Naive thymus-derived CD8-positive, alpha-beta T cell (primary cell): ENCODE results near the gene KIF6. TPM values are rescaled to one million over a fixed set of nuclear protein-coding genes. Genes with fewer than 3 reads are reported as not detected.
"Not testable (repeated sequence)": the region's sequence is repeated elsewhere in the genome, so short reads cannot be mapped to it uniquely, and the experiment has no call there.

Experiments used
- ATAC-seq, 2 donors: fragments of 150-1000 bp; cut with Tn5 transposase in 1 of 2; sonication (Bioruptor Pico), chemical (Tn5 transposase) in 1 of 2; 1 replicate in 1 of 2; 2 replicates in 1 of 2; pipeline ENCODE4 v1.10.0; 2021; ENCODE audit warnings: mild to moderate bottlenecking in 2 of 2, moderate library complexity in 2 of 2
- POLR2A ChIA-PET: fragments of 350-600 bp; sonication (Branson Sonifier 250); formaldehyde crosslinking; loops from one replicate; lab custom pipeline; 2021; ENCODE audit warnings: antibody characterized with exemption; lab: Charles Lee
- DNase-seq, 10 donors: peaks; one replicate each; pipeline versions ENCODE4 v3.0.0 to v3.0.0-alpha.2; 2020 to 2022
- H3K27ac Mint-ChIP-seq, 10 donors: one replicate each; pipeline ENCODE4 v1.8.0; 2020 to 2022; ENCODE audit warnings: mild to moderate bottlenecking in 10 of 10, mixed read lengths in 10 of 10, moderate library complexity in 4 of 10, inconsistent platforms in 1 of 10
- H3K27me3 Mint-ChIP-seq, 5 donors: one replicate each; pipeline ENCODE4 v1.8.0; 2021 to 2022; ENCODE audit warnings: mixed read lengths in 5 of 5
- H3K36me3 Mint-ChIP-seq, 3 donors: one replicate each; pipeline ENCODE4 v1.8.0; 2020 to 2022; ENCODE audit warnings: mixed read lengths in 3 of 3, mild to moderate bottlenecking in 2 of 3, inconsistent platforms in 1 of 3
- H3K4me1 Mint-ChIP-seq, 4 donors: one replicate each; pipeline ENCODE4 v1.8.0; 2021 to 2022; ENCODE audit warnings: mixed read lengths in 4 of 4
- H3K4me3 Mint-ChIP-seq, 10 donors: one replicate each; pipeline ENCODE4 v1.8.0; 2020 to 2022; ENCODE audit warnings: mild to moderate bottlenecking in 10 of 10, mixed read lengths in 10 of 10, moderate library complexity in 6 of 10, inconsistent platforms in 1 of 10
- H3K9me3 Mint-ChIP-seq, 9 donors: one replicate each; pipeline ENCODE4 v1.8.0; 2020 to 2022; ENCODE audit warnings: mixed read lengths in 9 of 9, mild to moderate bottlenecking in 3 of 9, inconsistent platforms in 1 of 9, moderate library complexity in 1 of 9
- polyA plus RNA-seq, 3 donors: library from polyadenylated mRNA; unstranded; fragments of 300-500 nt; fragmentation: Illumina TruSeq; gene quantifications; one replicate each; pipeline ENCODE4 v1.2.3, GENCODE V29; 2021
- total RNA-seq, 8 experiments: library from RNA in 2 of 8; stranded (reverse) in 2 of 8; gene quantifications; one replicate each; pipeline ENCODE4 v1.2.3 and lab custom pipeline; 2021 to 2026

KIF6 gene
- total and polyA plus RNA-seq, 5 experiments from 2014 or later: 0.39 TPM; not detected in 4

DNA sequence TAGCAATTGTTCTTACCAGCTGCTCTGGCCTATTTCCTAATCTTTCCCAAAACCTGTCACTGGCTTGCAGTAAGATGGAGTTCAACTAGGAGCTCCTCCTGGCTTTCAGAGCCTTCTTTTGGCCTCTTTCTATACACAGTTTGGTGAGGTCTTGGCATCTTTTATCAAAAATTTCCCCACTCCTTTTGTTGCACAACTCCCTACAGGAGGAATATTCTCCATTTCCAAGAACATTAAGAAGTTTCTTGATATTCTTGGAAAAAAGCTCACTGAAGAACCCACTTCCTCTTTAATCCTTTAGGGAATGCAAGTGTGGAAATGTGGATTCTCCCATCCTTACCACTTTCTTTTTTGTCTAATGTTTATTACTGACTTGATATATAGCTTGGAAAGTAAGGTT lies 231.4 kb downstream of the KIF6 start:
- Mint-ChIP-seq H3K36me3 (no peaks in the 10 kb centered on the region), H3K4me3 (no peak overlapping the region), H3K4me1 (peaks cover 0 to 2% (median 0%) of the 10 kb centered on the region in 4 donors), H3K27ac (no peak overlapping the region), H3K27me3 (peaks cover 16 to 61% (median 25%) of the 10 kb centered on the region in 5 donors), H3K9me3 (peaks cover 0 to 2% (median 0%) of the 10 kb centered on the region in 9 donors)
- no peak for ATAC-seq
- POLR2A ChIA-PET: no interaction called here
- no peak for DNase-seq

DNA sequence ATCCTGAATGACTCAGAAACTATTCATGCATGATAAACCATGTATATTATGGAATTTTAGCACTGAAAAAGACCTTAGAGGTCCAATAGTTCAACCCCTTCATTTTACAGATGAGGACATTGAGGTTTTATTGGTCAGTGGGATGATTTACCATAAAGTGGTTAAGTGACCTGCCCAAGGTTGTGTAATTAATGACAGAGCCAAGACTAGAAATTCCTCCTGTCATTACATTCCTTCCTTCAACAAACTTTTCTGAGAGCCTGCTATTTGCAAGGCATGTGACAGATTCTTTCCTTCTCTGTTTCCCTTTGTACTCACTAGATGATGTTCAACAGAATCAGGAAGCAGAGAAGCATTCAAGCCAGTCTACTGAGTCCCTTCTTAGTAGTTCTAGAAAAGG lies 232.0 kb downstream of the KIF6 start:
- ATAC-seq (no peak), DNase-seq (no peak)
- H3K27me3 Mint-ChIP-seq: peaks cover 16 to 55% (median 23%) of the 10 kb centered on the region in 5 donors
- H3K36me3 Mint-ChIP-seq: no peaks in the 10 kb centered on the region
- no peak overlapping the region for H3K27ac Mint-ChIP-seq
- peaks cover 0 to 2% (median 0%) of the 10 kb centered on the region in 4 donors for H3K4me1 Mint-ChIP-seq
- POLR2A ChIA-PET: no interaction called here
- no peak overlapping the region for H3K4me3 Mint-ChIP-seq
- H3K9me3 Mint-ChIP-seq: peaks cover 0 to 2% (median 0%) of the 10 kb centered on the region in 9 donors

DNA sequence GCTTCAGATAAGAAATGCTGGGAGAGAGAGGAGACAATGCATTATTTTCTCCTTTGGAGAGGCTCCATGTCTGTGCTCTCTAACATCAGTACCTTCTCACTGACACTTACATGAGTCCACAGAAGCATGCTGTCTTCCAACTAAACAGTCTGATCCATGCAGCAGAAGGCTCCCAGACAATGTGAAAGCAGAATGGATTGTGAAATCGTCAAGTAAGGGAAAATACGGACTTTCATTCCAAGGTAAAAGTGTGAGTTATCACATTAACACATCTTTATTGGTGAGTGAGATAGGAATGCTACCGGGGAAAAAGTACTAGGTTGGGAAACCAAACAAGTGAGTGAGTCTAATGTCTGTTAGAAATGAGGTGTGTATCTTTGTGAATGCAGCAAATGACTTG lies 235.1 kb downstream of the KIF6 start:
- H3K27ac Mint-ChIP-seq: no peak overlapping the region
- POLR2A ChIA-PET: no interaction called here
- DNase-seq (no peak), ATAC-seq (no peak)
- no peaks in the 10 kb centered on the region for H3K9me3 Mint-ChIP-seq
- no peak overlapping the region for H3K4me3 Mint-ChIP-seq
- no peaks in the 10 kb centered on the region for H3K36me3 Mint-ChIP-seq
- H3K27me3 Mint-ChIP-seq: peaks cover 1 to 31% (median 9%) of the 10 kb centered on the region in 5 donors
- no peaks in the 10 kb centered on the region for H3K4me1 Mint-ChIP-seq

DNA sequence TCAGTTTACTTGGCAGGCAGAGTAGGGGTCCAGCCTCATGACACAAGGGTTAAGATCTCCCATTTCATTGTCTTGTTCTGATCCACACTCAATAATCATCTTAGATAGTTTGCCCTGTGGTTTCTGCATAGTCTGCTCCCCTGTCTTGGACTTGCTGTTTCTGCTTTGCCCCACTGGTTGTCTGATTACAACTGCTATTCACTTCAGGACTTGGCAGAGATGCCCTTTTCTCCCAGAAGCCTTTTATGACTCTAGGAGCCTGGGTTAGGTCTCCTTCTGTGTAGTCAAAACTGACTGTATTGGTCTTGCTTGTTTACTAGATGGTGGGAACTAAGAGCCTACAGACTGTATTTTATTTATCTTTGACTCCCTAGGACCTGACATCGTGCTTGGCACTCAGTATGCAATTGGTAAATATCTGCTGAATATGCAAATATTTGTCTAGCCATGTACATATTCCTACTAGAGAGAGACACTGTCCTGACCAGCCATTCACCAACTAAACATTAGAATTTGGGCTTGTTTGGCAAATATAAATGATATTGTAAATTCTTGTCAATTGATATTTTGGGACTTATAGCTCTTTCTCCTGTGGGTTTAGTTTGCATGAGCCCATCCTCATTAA lies 236.8 kb downstream of the KIF6 start:
- Mint-ChIP-seq H3K36me3 (no peaks in the 10 kb centered on the region), H3K4me1 (no peaks in the 10 kb centered on the region), H3K9me3 (no peaks in the 10 kb centered on the region), H3K27ac (no peak overlapping the region), H3K4me3 (no peak overlapping the region), H3K27me3 (peaks cover 9 to 27% (median 13%) of the 10 kb centered on the region in 5 donors)
- no peak for DNase-seq
- ATAC-seq: no peak
- POLR2A ChIA-PET: no interaction called here

DNA sequence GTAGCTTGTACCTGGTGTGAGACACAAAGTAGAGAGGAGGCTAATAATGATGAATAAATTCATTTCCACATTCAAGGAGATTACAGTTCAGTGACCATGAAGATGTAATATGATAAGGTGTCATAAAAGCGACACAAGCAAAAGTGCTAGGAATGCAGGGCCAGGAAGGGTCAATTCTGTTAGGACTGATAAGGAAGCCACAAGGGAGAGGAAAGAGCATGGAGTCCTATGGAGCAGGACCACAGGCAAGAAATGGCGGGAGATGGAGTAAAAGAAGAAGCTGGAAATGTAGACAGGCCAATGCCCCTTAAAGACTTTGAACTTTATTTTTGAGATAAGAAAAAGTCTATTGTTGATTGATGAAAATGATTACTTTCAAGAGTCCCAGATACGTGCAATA lies 240.9 kb downstream of the KIF6 start:
- no peak for DNase-seq
- H3K9me3 Mint-ChIP-seq: peaks cover 0 to 8% (median 0%) of the 10 kb centered on the region in 9 donors
- H3K4me3 Mint-ChIP-seq: no peak overlapping the region
- no peak overlapping the region for H3K27ac Mint-ChIP-seq
- no peaks in the 10 kb centered on the region for H3K4me1 Mint-ChIP-seq
- POLR2A ChIA-PET: no interaction called here
- no peaks in the 10 kb centered on the region for H3K36me3 Mint-ChIP-seq
- ATAC-seq: no peak
- H3K27me3 Mint-ChIP-seq: peaks cover 14 to 23% (median 18%) of the 10 kb centered on the region in 5 donors

DNA sequence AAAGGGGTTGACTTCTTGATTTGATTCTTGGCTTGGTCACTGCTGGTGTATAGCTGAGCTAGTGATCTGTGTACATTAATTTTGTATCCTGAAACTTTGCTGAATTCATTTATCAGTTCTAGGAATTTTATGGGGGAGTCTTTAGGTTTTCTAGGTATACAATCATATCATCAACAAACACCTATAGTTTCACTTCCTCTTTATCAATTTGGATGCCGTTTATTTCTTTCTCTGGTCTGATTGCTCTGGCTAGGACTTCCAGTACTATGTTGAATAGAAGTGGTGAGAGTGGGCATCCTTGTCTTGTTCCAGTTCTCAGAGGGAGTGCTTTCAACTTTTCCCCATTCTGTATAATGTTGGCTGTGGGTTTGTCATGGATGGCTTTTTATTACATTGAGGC lies 245.4 kb downstream of the KIF6 start:
- H3K4me3 Mint-ChIP-seq, POLR2A ChIA-PET: not testable (repeated sequence)

DNA sequence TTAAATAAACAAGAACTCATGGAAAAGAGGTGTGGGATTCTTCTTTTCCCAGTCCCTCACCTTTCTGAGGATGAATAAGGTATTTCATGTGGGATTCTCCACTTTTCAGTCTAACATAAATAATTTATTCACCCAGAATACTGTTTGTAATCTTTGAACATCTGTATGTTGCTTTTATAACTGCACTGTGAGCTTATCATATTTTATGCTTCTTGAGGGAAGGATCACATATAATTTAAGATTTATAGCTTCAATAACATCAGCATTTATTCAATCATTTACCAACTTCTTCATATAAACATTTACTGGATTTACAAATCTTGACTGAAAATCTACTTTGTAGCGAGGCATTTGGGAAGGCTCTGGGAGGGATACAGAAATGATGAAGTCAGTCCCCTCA lies 248.5 kb downstream of the KIF6 start:
- no peak for DNase-seq
- no peak for ATAC-seq
- H3K9me3 Mint-ChIP-seq: peaks cover 0 to 8% (median 0%) of the 10 kb centered on the region in 9 donors
- H3K27ac Mint-ChIP-seq: no peak overlapping the region
- H3K27me3 Mint-ChIP-seq: peaks cover 1 to 13% (median 4%) of the 10 kb centered on the region in 5 donors
- H3K4me3 Mint-ChIP-seq: no peak overlapping the region
- no peaks in the 10 kb centered on the region for H3K36me3 Mint-ChIP-seq
- POLR2A ChIA-PET: no interaction called here
- H3K4me1 Mint-ChIP-seq: peaks cover 0 to 10% (median 6%) of the 10 kb centered on the region in 4 donors

More for the DNA sequence above, 245.4 kb downstream of the KIF6 start:
- H3K27me3 Mint-ChIP-seq: peaks cover 12 to 21% (median 18%) of the 10 kb centered on the region in 5 donors
- H3K4me1 Mint-ChIP-seq, ATAC-seq, H3K9me3 Mint-ChIP-seq, DNase-seq, H3K36me3 Mint-ChIP-seq, H3K27ac Mint-ChIP-seq: not testable (repeated sequence)

DNA sequence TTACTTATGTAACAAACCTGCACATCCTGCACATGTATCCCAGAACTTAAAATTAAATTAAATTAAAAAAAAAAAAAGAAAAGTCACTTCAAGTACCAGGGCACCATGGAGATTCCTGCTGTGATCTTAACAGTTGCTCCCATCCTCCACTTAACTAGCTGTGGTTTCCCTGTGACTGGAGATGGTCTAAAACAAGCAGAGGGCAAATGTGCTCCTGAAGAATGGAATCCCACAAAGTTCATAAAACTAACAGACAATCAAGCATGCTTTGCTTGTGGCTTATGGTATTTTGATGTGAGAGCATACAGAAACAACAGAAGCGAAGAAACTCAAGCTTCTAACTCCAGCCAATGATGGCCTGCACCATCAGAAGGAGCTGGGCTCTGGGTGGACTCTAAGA lies 249.1 kb downstream of the KIF6 start:
- H3K9me3 Mint-ChIP-seq: peaks cover 0 to 8% (median 0%) of the 10 kb centered on the region in 9 donors
- DNase-seq (no peak), ATAC-seq (no peak)
- H3K4me1 Mint-ChIP-seq: peaks cover 0 to 10% (median 6%) of the 10 kb centered on the region in 4 donors
- H3K27me3 Mint-ChIP-seq: peaks cover 0 to 8% (median 0%) of the 10 kb centered on the region in 5 donors
- no peak overlapping the region for H3K27ac Mint-ChIP-seq
- H3K36me3 Mint-ChIP-seq: no peaks in the 10 kb centered on the region
- POLR2A ChIA-PET: no interaction called here
- no peak overlapping the region for H3K4me3 Mint-ChIP-seq

DNA sequence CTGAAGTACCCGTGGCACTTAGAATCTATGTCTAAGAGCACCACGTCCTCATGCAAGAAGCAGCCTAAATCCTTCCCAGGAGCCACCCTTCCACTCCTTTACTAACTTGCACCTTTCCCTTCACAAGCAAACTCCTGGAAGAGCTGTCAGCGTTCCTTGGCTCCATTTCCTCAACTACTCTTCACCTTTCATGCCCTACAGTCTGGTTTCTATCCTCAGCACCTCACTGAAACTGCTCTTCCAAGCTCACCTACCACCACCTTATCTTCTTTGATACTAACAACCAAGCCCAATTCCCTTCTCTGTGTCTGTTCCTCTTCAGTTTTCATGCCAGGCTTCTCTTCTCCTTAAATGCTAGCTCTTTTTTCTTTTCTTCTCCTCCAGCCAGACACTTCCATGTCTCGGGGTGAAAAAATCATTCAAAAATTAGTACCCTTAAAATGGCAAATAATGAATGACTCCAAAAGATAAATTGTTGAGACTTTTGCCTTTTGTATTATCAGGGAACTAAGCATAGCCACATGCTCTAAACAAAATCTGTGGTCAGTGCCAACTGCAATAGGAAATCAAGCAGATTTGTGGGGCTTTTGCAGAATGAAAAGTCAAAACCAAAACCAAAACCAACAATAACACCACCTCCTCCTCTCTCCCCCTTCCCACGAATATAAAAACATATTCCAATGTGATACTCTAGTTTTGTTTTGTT lies 253.1 kb downstream of the KIF6 start:
- peaks cover 0 to 10% (median 6%) of the 10 kb centered on the region in 4 donors for H3K4me1 Mint-ChIP-seq
- no peaks in the 10 kb centered on the region for H3K36me3 Mint-ChIP-seq
- POLR2A ChIA-PET: no interaction called here
- H3K4me3 Mint-ChIP-seq: peak overlapping the region in 1 of 10 donors; percentile 5
- H3K27me3 Mint-ChIP-seq: peaks cover 0 to 1% (median 0%) of the 10 kb centered on the region in 5 donors
- H3K27ac Mint-ChIP-seq: no peak overlapping the region
- H3K9me3 Mint-ChIP-seq: peaks cover 0 to 18% (median 7%) of the 10 kb centered on the region in 9 donors
- ATAC-seq (no peak), DNase-seq (no peak)

DNA sequence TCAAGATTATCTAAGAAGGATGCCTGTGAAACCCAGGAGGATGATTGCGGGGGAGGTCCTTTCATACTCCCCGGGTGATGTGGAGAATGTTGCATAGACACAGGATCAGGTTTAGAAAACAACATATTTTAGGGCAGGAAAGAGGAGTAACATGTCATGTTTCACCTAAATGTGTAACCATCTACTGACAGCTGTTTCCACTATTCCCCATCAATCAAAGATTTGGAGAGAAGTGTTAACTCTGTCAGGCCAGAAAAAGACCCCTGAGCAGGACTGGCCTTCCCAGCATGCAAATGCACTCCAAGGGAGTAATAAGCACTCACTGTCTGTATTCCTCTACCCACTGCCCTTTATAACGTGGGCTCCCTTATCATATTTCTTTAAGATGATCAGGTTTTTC lies 254.7 kb downstream of the KIF6 start:
- no peaks in the 10 kb centered on the region for H3K36me3 Mint-ChIP-seq
- DNase-seq (no peak), ATAC-seq (no peak)
- H3K4me1 Mint-ChIP-seq: peaks cover 2 to 10% (median 6%) of the 10 kb centered on the region in 4 donors
- POLR2A ChIA-PET: no interaction called here
- peaks cover 1 to 8% (median 7%) of the 10 kb centered on the region in 5 donors for H3K27me3 Mint-ChIP-seq
- no peak overlapping the region for H3K27ac Mint-ChIP-seq
- no peak overlapping the region for H3K4me3 Mint-ChIP-seq
- peaks cover 0 to 18% (median 7%) of the 10 kb centered on the region in 9 donors for H3K9me3 Mint-ChIP-seq

DNA sequence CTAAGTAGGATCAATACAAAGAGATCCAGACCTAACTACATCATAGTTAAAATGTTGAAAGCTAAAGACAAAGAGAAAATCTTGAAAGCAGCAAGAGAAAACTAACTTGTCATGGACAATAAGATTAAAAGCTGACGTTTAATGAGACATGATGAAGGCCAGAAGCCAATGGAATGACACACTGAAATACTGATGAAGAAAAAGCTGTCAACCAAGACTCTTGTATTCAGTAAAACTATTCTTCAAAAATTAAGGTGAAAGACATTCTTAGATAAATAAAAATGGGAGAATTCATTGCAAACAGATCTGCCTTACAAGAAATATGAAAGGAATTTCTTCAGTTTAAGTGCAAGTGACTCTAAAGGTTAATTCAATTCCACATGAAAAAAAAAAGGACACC lies 256.8 kb downstream of the KIF6 start:
- POLR2A ChIA-PET: no interaction called here
- H3K36me3 Mint-ChIP-seq: no peaks in the 10 kb centered on the region
- H3K27me3 Mint-ChIP-seq: peaks cover 4 to 24% (median 16%) of the 10 kb centered on the region in 5 donors
- DNase-seq (no peak), ATAC-seq (no peak)
- H3K27ac Mint-ChIP-seq: no peak overlapping the region
- H3K4me1 Mint-ChIP-seq: peaks cover 2 to 10% (median 6%) of the 10 kb centered on the region in 4 donors
- no peak overlapping the region for H3K4me3 Mint-ChIP-seq
- peaks cover 0 to 21% (median 7%) of the 10 kb centered on the region in 9 donors for H3K9me3 Mint-ChIP-seq

DNA sequence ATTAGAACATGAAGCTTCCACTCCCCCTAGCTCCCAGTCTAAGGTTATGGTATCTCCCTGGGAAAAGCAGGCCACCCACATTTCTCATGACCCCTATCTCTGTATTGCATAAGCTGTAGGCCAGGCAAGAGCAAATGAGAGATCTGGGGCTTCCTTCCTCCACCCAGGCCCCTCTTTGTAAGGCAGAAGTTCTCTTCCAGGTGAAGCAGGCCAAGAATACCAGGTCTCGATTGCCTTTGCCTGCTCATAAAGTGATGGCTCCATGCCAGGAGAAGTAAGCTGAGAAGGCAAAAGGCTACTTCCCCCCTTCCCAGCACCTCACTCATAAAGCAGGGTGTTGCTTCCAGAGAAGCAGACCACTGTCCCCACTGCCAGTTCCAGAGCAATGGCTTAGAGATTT lies 258.6 kb downstream of the KIF6 start:
- peaks cover 0 to 21% (median 7%) of the 10 kb centered on the region in 9 donors for H3K9me3 Mint-ChIP-seq
- no peaks in the 10 kb centered on the region for H3K36me3 Mint-ChIP-seq
- H3K27ac Mint-ChIP-seq: no peak overlapping the region
- DNase-seq: no peak
- peaks cover 0 to 2% (median 0%) of the 10 kb centered on the region in 4 donors for H3K4me1 Mint-ChIP-seq
- H3K4me3 Mint-ChIP-seq: no peak overlapping the region
- POLR2A ChIA-PET: no interaction called here
- ATAC-seq: no peak
- H3K27me3 Mint-ChIP-seq: peaks cover 5 to 25% (median 16%) of the 10 kb centered on the region in 5 donors

DNA sequence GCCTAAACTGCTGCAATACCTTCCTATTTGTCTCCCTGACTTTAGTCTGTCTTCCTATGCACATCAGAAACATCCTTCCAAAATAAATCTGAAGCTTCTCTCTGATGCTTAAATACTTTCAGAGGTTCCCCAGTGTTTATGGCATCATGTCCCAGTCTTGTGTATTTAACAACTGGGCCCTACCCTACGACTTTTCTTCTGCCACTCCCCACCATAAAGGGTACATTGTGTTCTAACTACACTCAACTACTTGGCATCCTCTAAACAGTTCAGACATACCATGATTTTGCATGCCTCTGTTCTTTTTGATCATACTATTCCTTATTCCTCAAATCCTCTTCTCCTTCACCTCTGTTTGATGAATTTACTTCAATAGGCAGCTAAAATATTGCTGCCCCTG lies 259.7 kb downstream of the KIF6 start:
- Mint-ChIP-seq H3K36me3 (peaks cover 0 to 2% (median 0%) of the 10 kb centered on the region in 3 donors), H3K9me3 (peaks cover 3 to 21% (median 12%) of the 10 kb centered on the region in 9 donors), H3K27ac (no peak overlapping the region), H3K4me1 (peaks cover 0 to 2% (median 0%) of the 10 kb centered on the region in 4 donors), H3K4me3 (no peak overlapping the region), H3K27me3 (peaks cover 5 to 25% (median 16%) of the 10 kb centered on the region in 5 donors)
- ATAC-seq (no peak), DNase-seq (no peak)
- POLR2A ChIA-PET: no interaction called here
